22Rv1 (cell line): ENCODE data around the gene LAS1L.

ENCODE experiments used
- ZFX ChIP-seq: fragments of 450-650 bp; IDR thresholded peaks from 2 replicates; pipeline ENCODE4 v1.6.1; 2017; ENCODE audit warnings: antibody characterized with exemption, borderline replicate concordance
- TF ChIP-seq, protein P1 (sequence below): fragments of 450-650 bp; IDR thresholded peaks from 2 replicates; pipeline ENCODE4 v1.5.1; 2017; ENCODE audit warnings: mild to moderate bottlenecking

- TF ChIP-seq, protein P1, sequence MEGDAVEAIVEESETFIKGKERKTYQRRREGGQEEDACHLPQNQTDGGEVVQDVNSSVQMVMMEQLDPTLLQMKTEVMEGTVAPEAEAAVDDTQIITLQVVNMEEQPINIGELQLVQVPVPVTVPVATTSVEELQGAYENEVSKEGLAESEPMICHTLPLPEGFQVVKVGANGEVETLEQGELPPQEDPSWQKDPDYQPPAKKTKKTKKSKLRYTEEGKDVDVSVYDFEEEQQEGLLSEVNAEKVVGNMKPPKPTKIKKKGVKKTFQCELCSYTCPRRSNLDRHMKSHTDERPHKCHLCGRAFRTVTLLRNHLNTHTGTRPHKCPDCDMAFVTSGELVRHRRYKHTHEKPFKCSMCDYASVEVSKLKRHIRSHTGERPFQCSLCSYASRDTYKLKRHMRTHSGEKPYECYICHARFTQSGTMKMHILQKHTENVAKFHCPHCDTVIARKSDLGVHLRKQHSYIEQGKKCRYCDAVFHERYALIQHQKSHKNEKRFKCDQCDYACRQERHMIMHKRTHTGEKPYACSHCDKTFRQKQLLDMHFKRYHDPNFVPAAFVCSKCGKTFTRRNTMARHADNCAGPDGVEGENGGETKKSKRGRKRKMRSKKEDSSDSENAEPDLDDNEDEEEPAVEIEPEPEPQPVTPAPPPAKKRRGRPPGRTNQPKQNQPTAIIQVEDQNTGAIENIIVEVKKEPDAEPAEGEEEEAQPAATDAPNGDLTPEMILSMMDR = no peak
- TF ChIP-seq ZFX = no peak
Measured at GRCh38 chrX:65502618-65503017, 32.0 kb downstream of the LAS1L start.
